IgD-negative memory B cell (primary cell): Measurements from ENCODE around the gene SREK1. TPM values are rescaled to one million over a fixed set of nuclear protein-coding genes. Genes with fewer than 3 reads are reported as not detected.
A peak's percentile ranks its signal among the peaks of the same experiment; 100 is the strongest.
"Not testable (repeated sequence)": the region's sequence is repeated elsewhere in the genome, so short reads cannot be mapped to it uniquely, and the experiment has no call there.

ENCODE experiments used
- H3K27ac Mint-ChIP-seq, 3 donors: one replicate each; pipeline ENCODE4 v1.8.0; 2020 to 2022; ENCODE audit warnings: mild to moderate bottlenecking in 3 of 3, mixed read lengths in 3 of 3, moderate library complexity in 1 of 3
- H3K27me3 Mint-ChIP-seq: one replicate; pipeline ENCODE4 v1.8.0; 2021; ENCODE audit warnings: mixed read lengths
- H3K36me3 Mint-ChIP-seq: one replicate; pipeline ENCODE4 v1.8.0; 2020; ENCODE audit warnings: mild to moderate bottlenecking, mixed read lengths
- H3K4me1 Mint-ChIP-seq, 3 donors: one replicate each; pipeline ENCODE4 v1.8.0; 2020 to 2022; ENCODE audit warnings: mixed read lengths in 3 of 3, mild to moderate bottlenecking in 1 of 3
- H3K4me3 Mint-ChIP-seq, 4 donors: one replicate each; pipeline ENCODE4 v1.8.0; 2020 to 2022; ENCODE audit warnings: mild to moderate bottlenecking in 4 of 4, mixed read lengths in 4 of 4, moderate library complexity in 3 of 4
- H3K9me3 Mint-ChIP-seq, 3 donors: one replicate each; pipeline ENCODE4 v1.8.0; 2020 to 2021; ENCODE audit warnings: mixed read lengths in 3 of 3, mild to moderate bottlenecking in 1 of 3
- polyA plus RNA-seq: library from polyadenylated mRNA; unstranded; fragments of 300-500 nt; fragmentation: Illumina TruSeq; gene quantifications from one replicate; pipeline ENCODE4 v1.2.3, GENCODE V29; 2021

Gene SREK1, protein sequence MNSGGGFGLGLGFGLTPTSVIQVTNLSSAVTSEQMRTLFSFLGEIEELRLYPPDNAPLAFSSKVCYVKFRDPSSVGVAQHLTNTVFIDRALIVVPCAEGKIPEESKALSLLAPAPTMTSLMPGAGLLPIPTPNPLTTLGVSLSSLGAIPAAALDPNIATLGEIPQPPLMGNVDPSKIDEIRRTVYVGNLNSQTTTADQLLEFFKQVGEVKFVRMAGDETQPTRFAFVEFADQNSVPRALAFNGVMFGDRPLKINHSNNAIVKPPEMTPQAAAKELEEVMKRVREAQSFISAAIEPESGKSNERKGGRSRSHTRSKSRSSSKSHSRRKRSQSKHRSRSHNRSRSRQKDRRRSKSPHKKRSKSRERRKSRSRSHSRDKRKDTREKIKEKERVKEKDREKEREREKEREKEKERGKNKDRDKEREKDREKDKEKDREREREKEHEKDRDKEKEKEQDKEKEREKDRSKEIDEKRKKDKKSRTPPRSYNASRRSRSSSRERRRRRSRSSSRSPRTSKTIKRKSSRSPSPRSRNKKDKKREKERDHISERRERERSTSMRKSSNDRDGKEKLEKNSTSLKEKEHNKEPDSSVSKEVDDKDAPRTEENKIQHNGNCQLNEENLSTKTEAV
- polyA plus RNA-seq: 25.9 TPM

DNA sequence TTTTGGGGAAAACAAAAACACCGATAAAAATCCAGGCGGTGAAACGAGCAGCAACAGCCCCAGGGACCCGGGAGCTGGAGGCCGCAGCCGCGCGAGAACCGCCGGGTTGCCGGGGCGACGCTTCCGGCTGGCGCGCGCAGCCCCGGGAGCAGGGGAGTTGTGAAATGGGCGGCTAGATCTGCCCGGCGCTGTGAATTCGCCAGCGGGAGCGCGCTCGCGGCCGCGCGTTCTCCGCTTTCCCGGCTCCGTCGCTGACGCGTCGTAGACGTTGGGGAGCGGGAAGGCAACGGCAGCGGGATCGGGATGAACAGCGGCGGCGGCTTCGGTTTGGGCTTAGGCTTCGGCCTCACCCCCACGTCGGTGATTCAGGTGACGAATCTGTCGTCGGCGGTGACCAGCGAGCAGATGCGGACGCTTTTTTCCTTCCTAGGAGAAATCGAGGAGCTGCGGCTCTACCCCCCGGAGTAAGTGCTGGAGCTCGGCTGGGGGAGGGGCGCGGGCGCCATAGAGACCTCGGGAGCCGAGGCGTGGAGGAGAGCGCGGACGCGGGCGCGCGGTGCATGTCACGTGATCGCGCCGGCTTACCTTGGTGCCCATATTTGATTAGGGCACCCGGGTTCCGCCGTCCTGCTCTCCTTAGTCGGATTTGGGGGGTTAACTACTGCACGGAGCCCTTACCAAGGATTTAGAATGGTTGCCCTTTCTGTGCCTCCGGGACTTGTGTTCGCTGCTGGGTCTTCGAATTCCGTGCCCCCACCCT is at the start of gene SREK1:
SREK1 (plus strand) TSS at position 227 of the 760 bp plus-strand sequence; CDS start at position 304, 77 bp downstream.
- H3K27ac Mint-ChIP-seq: peak within 1 kb of the TSS; percentile 100
- no peaks in the 10 kb centered on the region for H3K9me3 Mint-ChIP-seq
- peaks cover 1% of the 10 kb centered on the region for H3K27me3 Mint-ChIP-seq
- no peaks in the 10 kb centered on the region for H3K36me3 Mint-ChIP-seq
- H3K4me3 Mint-ChIP-seq: peak within 1 kb of the TSS; percentile 99 to 100 (median 100)
- H3K4me1 Mint-ChIP-seq: peaks cover 11 to 33% (median 18%) of the 10 kb centered on the region in 3 donors

DNA sequence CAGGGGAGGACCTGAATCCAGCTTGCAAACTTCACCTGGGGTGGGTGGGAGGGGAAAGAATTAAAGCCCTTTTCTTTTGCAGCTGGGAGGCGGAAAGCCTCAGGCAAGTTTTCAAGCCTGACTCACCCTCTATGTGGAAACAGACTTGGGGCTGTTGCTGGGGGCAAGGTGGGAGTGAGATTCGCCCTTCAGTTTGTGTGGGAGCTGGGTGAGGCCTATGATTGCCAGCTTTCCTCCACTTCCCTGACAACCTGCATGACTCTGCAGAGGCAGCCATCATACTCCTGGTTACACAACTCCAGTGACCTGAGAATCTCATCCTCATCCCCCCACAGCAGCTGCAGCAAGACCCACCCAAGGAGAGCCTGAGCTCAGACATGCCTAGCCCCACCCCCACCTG is 43.2 kb upstream of the SREK1 start:
- peaks cover under 1% of the 10 kb centered on the region for H3K27me3 Mint-ChIP-seq
- H3K4me3 Mint-ChIP-seq: no peak overlapping the region
- peaks cover 13 to 36% (median 30%) of the 10 kb centered on the region in 3 donors for H3K9me3 Mint-ChIP-seq
- no peaks in the 10 kb centered on the region for H3K4me1 Mint-ChIP-seq
- H3K36me3 Mint-ChIP-seq: peaks cover 1% of the 10 kb centered on the region
- H3K27ac Mint-ChIP-seq: no peak overlapping the region

DNA sequence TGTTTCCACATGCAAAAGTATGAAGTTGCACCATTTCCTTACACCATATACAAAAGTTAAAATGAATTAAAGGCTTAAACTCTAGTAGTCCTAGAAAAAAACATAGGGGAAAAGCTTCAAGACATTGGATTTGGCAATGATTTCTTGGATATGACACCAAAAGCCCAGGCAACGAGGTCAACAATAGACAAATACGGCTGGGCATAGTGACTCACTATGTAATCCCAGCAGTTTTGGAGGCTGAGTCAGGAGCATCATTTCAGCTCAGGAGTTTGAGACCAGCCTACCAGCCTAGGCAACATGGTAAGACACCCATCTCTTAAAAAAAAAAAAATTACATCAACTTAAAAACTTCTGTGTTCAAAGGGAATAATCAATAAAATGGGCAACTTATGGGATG is 30.9 kb upstream of the SREK1 start:
- Mint-ChIP-seq H3K9me3 (peaks cover 16 to 34% (median 19%) of the 10 kb centered on the region in 3 donors), H3K4me1 (peaks cover 0 to 2% (median 0%) of the 10 kb centered on the region in 3 donors), H3K27me3 (no peaks in the 10 kb centered on the region), H3K36me3 (no peaks in the 10 kb centered on the region), H3K4me3 (no peak overlapping the region), H3K27ac (no peak overlapping the region)

DNA sequence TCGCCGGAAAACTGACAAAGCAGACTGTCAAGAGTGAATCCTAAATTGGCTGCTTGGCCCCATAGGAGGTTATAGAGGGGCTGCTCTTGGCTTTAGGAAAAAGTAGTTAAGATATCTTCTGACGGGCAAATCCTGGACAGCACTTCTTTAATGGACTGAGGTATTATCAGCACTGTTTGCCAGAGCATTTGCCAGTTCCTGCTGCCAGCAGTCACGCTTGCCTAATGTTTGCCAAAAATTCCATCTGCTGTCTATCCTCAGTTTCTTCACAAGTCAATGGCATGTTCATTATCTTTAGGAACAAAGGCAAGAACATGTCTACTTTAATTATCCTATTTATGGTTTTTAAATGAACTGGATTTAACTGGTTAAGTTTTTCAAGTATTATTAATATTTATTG is 25.8 kb upstream of the SREK1 start:
- H3K4me3 Mint-ChIP-seq: no peak overlapping the region
- peaks cover 2% of the 10 kb centered on the region for H3K36me3 Mint-ChIP-seq
- no peak overlapping the region for H3K27ac Mint-ChIP-seq
- H3K9me3 Mint-ChIP-seq: peaks cover 4 to 16% (median 10%) of the 10 kb centered on the region in 3 donors
- no peaks in the 10 kb centered on the region for H3K27me3 Mint-ChIP-seq
- peaks cover 0 to 2% (median 0%) of the 10 kb centered on the region in 3 donors for H3K4me1 Mint-ChIP-seq

DNA sequence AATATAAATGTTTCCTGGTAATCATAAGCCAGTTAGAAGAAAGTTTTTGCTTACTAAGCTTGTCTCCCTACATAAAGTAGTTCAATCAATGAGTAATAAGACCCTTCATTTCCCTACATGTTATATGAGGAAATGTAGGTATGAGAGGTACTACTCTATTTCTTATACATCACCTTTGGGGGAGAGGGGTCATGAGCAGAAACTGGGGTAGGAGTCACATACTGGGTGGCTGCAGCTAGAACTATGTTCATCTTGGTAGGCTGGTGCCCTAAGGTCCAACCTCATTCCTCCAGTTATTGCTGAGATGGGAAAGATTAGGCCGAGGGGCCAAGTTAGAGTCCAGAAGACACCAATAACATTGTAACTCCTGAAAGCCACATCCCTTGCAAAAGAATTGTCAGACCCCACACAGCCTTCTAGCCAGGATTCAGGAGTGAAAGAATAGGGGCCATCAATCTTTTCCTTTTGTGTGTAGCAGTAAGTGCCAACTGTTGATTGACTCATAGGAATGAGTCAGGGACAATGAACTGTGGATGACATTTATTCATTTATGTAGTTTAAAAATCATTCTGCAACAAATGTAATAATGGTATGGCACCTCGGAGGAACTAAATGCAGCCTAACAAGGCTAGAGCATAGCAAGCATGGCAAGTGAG is 21.6 kb upstream of the SREK1 start:
- H3K27ac Mint-ChIP-seq: no peak overlapping the region
- H3K36me3 Mint-ChIP-seq: peaks cover 2% of the 10 kb centered on the region
- no peaks in the 10 kb centered on the region for H3K4me1 Mint-ChIP-seq
- H3K9me3 Mint-ChIP-seq: peaks cover 0 to 2% (median 0%) of the 10 kb centered on the region in 3 donors
- H3K27me3 Mint-ChIP-seq: no peaks in the 10 kb centered on the region
- H3K4me3 Mint-ChIP-seq: no peak overlapping the region

DNA sequence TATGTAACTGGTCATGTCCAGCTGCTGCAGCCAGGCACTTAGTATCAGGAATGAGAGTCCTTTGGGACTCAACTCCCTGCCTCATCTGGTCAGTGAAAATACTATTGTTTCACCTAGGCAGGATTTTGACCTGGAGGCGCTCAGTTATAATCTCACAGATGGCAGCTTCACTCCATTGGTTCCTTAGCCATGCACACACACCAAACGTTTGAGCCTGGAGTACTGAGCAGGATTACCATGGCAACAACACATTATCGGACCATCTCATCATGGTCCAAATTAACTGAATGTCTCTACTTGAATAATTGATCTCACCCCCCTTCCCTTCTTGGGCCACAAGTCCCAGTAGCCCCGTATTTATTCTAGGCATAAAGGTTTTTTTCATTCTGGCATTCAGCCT is 15.0 kb upstream of the SREK1 start:
- Mint-ChIP-seq H3K4me3 (no peak overlapping the region), H3K4me1 (no peaks in the 10 kb centered on the region), H3K9me3 (peaks cover 0 to 8% (median 4%) of the 10 kb centered on the region in 3 donors), H3K27me3 (no peaks in the 10 kb centered on the region), H3K36me3 (peaks cover 3% of the 10 kb centered on the region), H3K27ac (no peak overlapping the region)

DNA sequence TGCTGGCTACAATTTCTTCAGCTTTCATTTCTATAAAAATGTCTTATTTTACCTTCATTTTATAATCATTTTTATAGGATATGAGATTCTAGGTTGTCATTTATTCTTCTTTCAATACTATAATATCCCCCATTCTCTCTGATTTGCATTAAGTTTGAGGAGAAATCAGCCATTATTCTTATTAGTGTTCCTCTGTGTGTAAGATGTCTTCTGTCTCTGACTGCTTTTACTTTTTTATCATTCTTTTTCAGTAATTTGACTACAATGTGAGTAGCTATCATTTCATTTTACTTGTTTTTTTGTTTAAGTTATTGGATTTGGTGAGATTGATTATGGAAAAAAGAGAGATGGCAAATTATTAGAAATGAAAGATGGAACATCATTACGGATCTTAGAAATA is 13.6 kb upstream of the SREK1 start:
- H3K4me3 Mint-ChIP-seq: no peak overlapping the region
- H3K4me1 Mint-ChIP-seq: no peaks in the 10 kb centered on the region
- no peak overlapping the region for H3K27ac Mint-ChIP-seq
- H3K36me3 Mint-ChIP-seq: peaks cover 3% of the 10 kb centered on the region
- H3K9me3 Mint-ChIP-seq: peaks cover 0 to 8% (median 4%) of the 10 kb centered on the region in 3 donors
- no peaks in the 10 kb centered on the region for H3K27me3 Mint-ChIP-seq

DNA sequence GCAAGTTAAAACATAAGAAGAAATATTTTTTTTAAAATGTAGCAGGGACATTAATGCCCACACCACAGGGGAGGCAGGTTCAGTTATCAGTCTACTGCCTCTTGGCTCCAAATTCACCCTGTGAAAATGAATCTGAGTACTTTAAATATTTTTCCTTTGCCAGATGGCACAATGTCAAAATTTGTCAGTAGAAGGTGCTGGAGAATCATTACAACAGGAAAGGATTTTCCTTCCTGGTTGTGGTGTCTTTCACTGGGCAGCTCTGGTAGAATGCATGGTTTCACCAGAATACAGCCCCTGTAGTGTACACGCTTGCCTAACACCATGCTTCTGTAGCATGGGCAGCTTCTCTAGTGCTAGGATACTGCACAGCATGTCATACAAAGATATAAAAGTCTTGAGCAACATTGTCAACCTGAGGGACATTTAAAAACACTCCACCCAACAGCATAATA is 9.7 kb upstream of the SREK1 start:
- H3K27ac Mint-ChIP-seq: no peak overlapping the region
- H3K27me3 Mint-ChIP-seq: no peaks in the 10 kb centered on the region
- H3K4me1 Mint-ChIP-seq: peaks cover 0 to 4% (median 0%) of the 10 kb centered on the region in 3 donors
- no peak overlapping the region for H3K4me3 Mint-ChIP-seq
- peaks cover 0 to 10% (median 4%) of the 10 kb centered on the region in 3 donors for H3K9me3 Mint-ChIP-seq
- H3K36me3 Mint-ChIP-seq: peaks cover 3% of the 10 kb centered on the region

DNA sequence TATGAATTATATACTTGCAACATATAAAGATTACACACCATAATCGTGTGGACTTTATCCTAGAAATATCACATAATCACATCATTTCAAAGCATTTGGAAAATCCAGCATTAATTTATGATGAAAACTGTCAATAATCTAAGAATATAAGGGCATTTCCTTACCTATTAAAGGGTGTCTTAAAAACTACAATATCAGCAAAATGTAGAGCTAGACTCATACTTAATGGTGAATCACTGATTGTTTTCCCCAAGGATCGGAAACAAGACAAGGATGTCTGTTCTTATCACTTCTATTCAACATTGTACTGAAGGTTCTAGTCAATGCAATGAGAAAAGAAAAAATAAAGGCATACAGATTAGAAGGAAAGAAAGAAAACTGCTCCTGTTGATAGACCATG is 8.0 kb upstream of the SREK1 start:
- H3K4me1 Mint-ChIP-seq: peaks cover 0 to 5% (median 4%) of the 10 kb centered on the region in 3 donors
- H3K27me3 Mint-ChIP-seq: no peaks in the 10 kb centered on the region
- H3K9me3 Mint-ChIP-seq: peaks cover 0 to 4% (median 0%) of the 10 kb centered on the region in 3 donors
- H3K4me3 Mint-ChIP-seq: peak overlapping the region in 1 of 4 donors; percentile 69
- H3K27ac Mint-ChIP-seq: peak overlapping the region in 1 of 3 donors; percentile 56
- H3K36me3 Mint-ChIP-seq: no peaks in the 10 kb centered on the region

DNA sequence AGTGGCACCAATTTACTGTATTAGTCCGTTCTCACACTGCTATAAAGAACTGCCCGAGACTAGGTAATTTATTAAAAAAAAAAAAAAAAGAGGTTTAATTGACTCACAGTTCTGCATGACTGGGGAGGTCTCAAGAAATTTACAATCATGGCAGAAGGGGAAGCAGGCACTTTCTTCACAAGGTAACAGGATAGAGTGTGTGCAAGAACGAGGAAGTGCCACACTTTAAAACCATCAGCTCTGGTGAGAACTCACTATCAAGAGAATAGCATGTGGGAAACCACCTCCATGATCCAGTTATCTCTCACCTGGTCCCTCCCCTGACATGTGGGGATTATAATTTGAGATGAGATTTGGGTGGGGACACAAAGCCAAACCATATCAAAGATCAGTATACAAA is 7.2 kb upstream of the SREK1 start:
- H3K27ac Mint-ChIP-seq, H3K9me3 Mint-ChIP-seq, H3K4me1 Mint-ChIP-seq, H3K27me3 Mint-ChIP-seq, H3K36me3 Mint-ChIP-seq: not testable (repeated sequence)
- H3K4me3 Mint-ChIP-seq: peak overlapping the region in 1 of 4 donors; percentile 56

DNA sequence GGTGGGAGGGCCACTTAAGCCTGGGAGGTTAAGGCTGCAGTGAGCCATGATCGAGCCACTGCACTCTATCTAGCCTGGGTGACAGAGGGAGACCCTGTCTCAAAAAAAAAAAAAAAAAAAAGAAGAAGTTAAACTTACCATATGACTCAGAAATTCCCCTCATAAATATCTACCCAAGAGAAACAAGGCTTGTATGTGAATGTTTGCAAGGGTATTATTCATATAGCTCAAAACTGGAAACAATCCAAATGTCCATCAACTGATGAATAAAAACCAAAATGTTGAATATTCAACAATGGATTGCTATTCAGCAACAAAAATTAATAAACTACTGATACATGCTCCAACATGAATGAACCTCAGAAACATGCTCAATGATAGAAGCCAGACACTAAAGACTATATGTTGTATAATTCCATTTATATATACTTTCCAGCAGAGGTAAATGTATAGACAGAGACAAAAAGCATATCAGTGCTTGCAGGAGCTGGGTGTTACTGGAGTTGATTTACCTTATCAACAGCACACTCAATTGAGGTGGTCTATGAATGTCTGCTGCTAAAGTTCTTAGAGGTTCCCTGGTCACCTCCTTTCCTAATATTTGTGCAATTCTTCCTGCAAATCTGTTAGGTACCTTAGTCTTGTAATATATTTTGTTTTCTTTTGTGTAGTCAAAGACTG is 5.3 kb upstream of the SREK1 start:
- H3K4me3 Mint-ChIP-seq: peak overlapping the region in 1 of 4 donors; percentile 35
- no peak overlapping the region for H3K27ac Mint-ChIP-seq
- peaks cover 2 to 7% (median 5%) of the 10 kb centered on the region in 3 donors for H3K4me1 Mint-ChIP-seq
- H3K27me3 Mint-ChIP-seq: no peaks in the 10 kb centered on the region
- no peaks in the 10 kb centered on the region for H3K36me3 Mint-ChIP-seq
- peaks cover 0 to 4% (median 0%) of the 10 kb centered on the region in 3 donors for H3K9me3 Mint-ChIP-seq

DNA sequence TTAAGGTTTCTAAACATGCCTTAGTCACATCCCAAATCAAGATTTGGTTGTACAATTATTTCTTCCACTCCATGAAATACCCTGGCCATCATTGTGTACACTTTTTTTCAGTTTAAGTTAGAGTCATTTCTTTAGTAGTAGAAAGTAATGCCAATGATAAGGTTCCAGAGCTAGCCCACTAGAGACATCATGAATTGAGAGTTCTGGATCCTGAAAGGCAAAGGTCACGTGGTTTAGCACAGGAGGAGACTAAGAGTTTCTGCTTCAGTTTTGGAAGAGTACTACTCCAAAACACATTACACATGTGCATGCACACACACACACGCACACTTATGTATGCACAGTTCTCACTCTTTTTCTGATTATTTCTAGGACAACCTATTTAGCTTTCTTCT is 4.8 kb upstream of the SREK1 start:
- H3K27ac Mint-ChIP-seq: peak overlapping the region in 1 of 3 donors; percentile 18
- H3K36me3 Mint-ChIP-seq: no peaks in the 10 kb centered on the region
- peak overlapping the region in 1 of 4 donors; percentile 31 for H3K4me3 Mint-ChIP-seq

DNA sequence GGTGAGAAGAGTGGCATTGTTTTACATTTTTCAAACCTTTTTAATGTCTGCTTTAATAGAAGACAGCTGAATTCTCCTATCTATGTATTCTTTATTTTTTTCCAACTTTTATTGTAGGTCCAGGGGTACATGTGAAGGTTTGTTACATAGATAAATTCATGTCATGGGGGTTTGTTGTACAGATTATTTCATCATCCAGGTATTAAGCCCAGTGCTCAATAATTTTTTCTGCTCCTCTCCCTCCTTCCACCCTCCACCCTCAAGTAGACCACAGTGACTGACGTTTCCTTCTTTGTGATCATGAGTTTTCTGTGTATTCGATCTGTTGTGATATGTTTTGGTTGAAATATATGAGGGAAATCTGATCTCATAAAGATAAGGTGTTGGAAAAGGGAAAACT is 1.7 kb upstream of the SREK1 start:
- no peaks in the 10 kb centered on the region for H3K36me3 Mint-ChIP-seq
- H3K27me3 Mint-ChIP-seq: peaks cover 1% of the 10 kb centered on the region
- peak overlapping the region in 1 of 3 donors; percentile 100 for H3K27ac Mint-ChIP-seq
- H3K4me3 Mint-ChIP-seq: peak overlapping the region in 1 of 4 donors; percentile 100
- no peaks in the 10 kb centered on the region for H3K9me3 Mint-ChIP-seq
- H3K4me1 Mint-ChIP-seq: peaks cover 8 to 28% (median 17%) of the 10 kb centered on the region in 3 donors

More for the DNA sequence above, 4.8 kb upstream of the SREK1 start:
- no peaks in the 10 kb centered on the region for H3K27me3 Mint-ChIP-seq
- H3K4me1 Mint-ChIP-seq: peaks cover 5 to 8% (median 7%) of the 10 kb centered on the region in 3 donors
- H3K9me3 Mint-ChIP-seq: peaks cover 0 to 4% (median 0%) of the 10 kb centered on the region in 3 donors
